Muscle of leg (tissue), 11 donors: Measurements from ENCODE around the gene ADGB. TPM values are rescaled to one million over a fixed set of nuclear protein-coding genes. Genes with fewer than 3 reads are reported as not detected.
A peak's percentile ranks its signal among the peaks of the same experiment; 100 is the strongest.
"Not testable (repeated sequence)": the region's sequence is repeated elsewhere in the genome, so short reads cannot be mapped to it uniquely, and the experiment has no call there.

Experiments used
- DNase-seq: peaks from one replicate; pipeline ENCODE4 v3.0.0; 2013
- H3K27ac ChIP-seq: one replicate; pipeline ENCODE4 v1.5.1; 2013; ENCODE audit warnings: mild to moderate bottlenecking, low read length, control low read depth
- H3K27me3 ChIP-seq: one replicate; pipeline ENCODE4 v1.6.1; 2013; ENCODE audit warnings: low read length; ENCODE audit not compliant: control insufficient read depth, insufficient read depth
- H3K36me3 ChIP-seq: one replicate; pipeline ENCODE4 v1.6.1; 2013; ENCODE audit warnings: low read length; ENCODE audit not compliant: control insufficient read depth, insufficient read depth
- H3K4me1 ChIP-seq: one replicate; pipeline ENCODE4 v1.6.1; 2013; ENCODE audit warnings: low read length; ENCODE audit not compliant: control insufficient read depth, insufficient read depth
- H3K4me3 ChIP-seq: one replicate; pipeline ENCODE4 v1.5.1; 2013; ENCODE audit warnings: low read length, control low read depth
- H3K9me3 ChIP-seq: replicated peaks from 2 replicates; pipeline ENCODE4 v1.6.1; 2013; ENCODE audit warnings: low read depth, low read length; ENCODE audit not compliant: control insufficient read depth
- WGBS: methylation state at CpG from one replicate; pipeline ENCODE4 v1.1.5; 2013; ENCODE audit warnings: missing lambda C conversion rate; ENCODE audit not compliant: insufficient coverage; 5-methylcytosine and 5-hydroxymethylcytosine counted together
- polyA plus RNA-seq, 8 donors: library from polyadenylated mRNA; unstranded; fragments of 120-200 nt; gene quantifications; one replicate each; pipeline versions ENCODE4 v1.2.1 to v1.2.3, GENCODE V29; 2013; ENCODE audit warnings: inconsistent platforms in 1 of 8, low replicate concordance in 1 of 8; ENCODE audit not compliant: insufficient read length in 8 of 8, insufficient read depth in 1 of 8
- total RNA-seq: library from RNA; stranded (reverse); fragments of 120-200 nt; gene quantifications from one replicate; pipeline ENCODE4 v1.2.4, GENCODE V29; 2013

ADGB gene
- total and polyA plus RNA-seq, 9 donors: 0.04 to 0.45 (median 0.04) TPM; not detected in 5

DNA sequence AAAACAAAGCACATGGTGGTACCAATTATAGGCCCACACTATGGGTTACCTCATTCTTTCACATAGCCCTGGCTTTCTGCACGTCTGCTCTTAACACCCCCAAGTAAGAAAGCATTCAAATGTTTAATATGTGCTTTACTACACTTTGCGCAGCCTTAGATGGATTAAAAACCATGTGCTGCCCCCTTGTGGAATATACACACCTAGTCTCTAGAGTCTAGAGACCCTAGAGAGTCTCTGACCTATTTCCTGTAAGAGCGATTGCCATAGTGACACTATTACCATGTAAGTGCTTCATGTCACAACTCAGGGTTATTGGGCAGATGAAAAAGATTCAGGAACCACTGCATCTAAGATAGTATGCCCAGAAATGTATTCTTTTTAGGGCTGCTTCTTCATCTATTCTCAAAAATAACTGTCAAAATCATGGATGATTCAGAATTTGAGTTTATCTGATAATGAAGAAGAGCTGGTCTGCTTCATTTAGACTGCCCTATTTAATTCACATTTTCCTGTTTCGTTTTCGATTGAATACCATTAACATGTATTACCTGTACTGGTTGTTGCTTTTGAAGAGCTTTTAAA lies 186.3 kb downstream of the ADGB start:
- Histone ChIP-seq H3K27ac (no peak overlapping the region), H3K36me3 (no peaks in the 10 kb centered on the region), H3K27me3 (no peaks in the 10 kb centered on the region), H3K9me3 (no peaks in the 10 kb centered on the region), H3K4me3 (no peak overlapping the region), H3K4me1 (no peaks in the 10 kb centered on the region)
- WGBS: 43% methylated on average over 1 of the region's 5 CpGs
- DNase-seq: peak; percentile 10

GRCh38 chr6:146787876-146788508 lies 189.2 kb downstream of the ADGB start:
- Histone ChIP-seq H3K4me1 (no peaks in the 10 kb centered on the region), H3K27me3 (no peaks in the 10 kb centered on the region), H3K27ac (no peak overlapping the region), H3K36me3 (no peaks in the 10 kb centered on the region), H3K9me3 (peaks cover 9% of the 10 kb centered on the region), H3K4me3 (no peak overlapping the region)
- DNase-seq: peak; percentile 6
- 15% methylated on average over 4 of the region's 5 CpGs for WGBS

DNA sequence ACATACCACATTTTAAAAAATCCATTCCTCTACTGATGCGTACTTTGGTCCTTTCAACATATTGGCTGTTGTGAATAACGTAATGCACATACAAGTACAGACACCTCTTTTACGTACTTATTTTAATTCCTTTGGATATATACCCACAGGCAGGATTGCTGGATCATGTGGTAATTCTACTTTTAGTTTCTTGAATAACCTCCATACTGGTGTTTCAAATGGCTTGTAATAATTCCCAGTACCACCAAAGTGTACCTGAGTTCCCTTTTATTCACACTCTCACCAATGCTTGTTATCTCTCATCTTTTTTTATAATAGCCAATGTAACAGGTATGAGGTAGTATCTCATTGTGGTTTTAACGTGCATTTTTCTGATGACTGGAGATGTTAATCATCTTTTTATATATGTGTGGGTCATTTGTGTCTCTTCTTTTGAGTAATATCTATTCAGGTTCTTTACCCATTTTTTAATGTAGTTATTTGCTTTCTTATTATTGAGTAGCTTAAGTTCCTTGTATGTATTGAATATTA lies 191.9 kb downstream of the ADGB start:
- Histone ChIP-seq H3K9me3 (peaks cover 13% of the 10 kb centered on the region), H3K27me3 (no peaks in the 10 kb centered on the region), H3K27ac (no peak overlapping the region), H3K4me3 (no peak overlapping the region), H3K36me3 (no peaks in the 10 kb centered on the region), H3K4me1 (no peaks in the 10 kb centered on the region)
- DNase-seq: no peak
- WGBS: no CpG with 5 or more reads among the region's 4 CpGs

DNA sequence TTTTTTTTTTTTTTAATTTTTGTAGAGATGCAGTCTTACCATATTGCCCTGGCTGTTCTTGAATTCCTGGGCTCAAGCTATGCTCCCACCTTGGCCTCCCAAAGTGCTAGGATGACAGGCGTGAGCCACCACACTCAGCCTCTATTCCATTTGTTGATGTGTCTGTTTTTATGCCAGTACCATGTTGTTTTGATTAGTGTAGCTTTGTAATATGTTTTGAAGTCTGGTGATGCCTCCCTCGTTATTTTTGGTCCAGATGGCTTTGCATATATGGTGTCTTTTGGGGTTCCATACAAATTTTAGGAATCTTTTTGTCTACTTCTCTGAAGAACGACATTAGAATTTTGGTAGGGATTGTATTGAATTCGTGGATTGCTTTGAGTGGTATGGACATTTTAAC lies 193.2 kb downstream of the ADGB start:
- WGBS: no CpG with 5 or more reads among the region's 4 CpGs
- Histone ChIP-seq H3K4me3 (no peak overlapping the region), H3K4me1 (no peaks in the 10 kb centered on the region), H3K9me3 (peaks cover 13% of the 10 kb centered on the region), H3K36me3 (no peaks in the 10 kb centered on the region), H3K27me3 (no peaks in the 10 kb centered on the region), H3K27ac (no peak overlapping the region)
- DNase-seq: no peak

GRCh38 chr6:146793218-146793617 lies 194.4 kb downstream of the ADGB start:
- WGBS: 80% methylated on average over 1 of the region's 2 CpGs
- H3K9me3 ChIP-seq: peaks cover 13% of the 10 kb centered on the region
- not testable (repeated sequence) for DNase-seq, H3K27ac ChIP-seq, H3K4me1 ChIP-seq, H3K27me3 ChIP-seq, H3K4me3 ChIP-seq, H3K36me3 ChIP-seq

- no peak for DNase-seq
- Histone ChIP-seq H3K27me3 (no peaks in the 10 kb centered on the region), H3K4me3 (no peak overlapping the region), H3K4me1 (no peaks in the 10 kb centered on the region), H3K27ac (no peak overlapping the region), H3K9me3 (peaks cover 13% of the 10 kb centered on the region), H3K36me3 (no peaks in the 10 kb centered on the region)
- no CpG with 5 or more reads among the region's 1 CpG for WGBS
Observed at GRCh38 chr6:146795479-146796133, 196.8 kb downstream of the ADGB start.

GRCh38 chr6:146803167-146803566 lies 204.4 kb downstream of the ADGB start:
- not testable (repeated sequence) for H3K4me1 ChIP-seq, H3K4me3 ChIP-seq, H3K27ac ChIP-seq, H3K27me3 ChIP-seq, H3K36me3 ChIP-seq, H3K9me3 ChIP-seq, DNase-seq
- WGBS: no CpG with 5 or more reads among the region's 3 CpGs

- peak; percentile 2 for DNase-seq
- 64% methylated on average over 20 of the region's 22 CpGs for whole genome bisulfite sequencing
- H3K27me3 ChIP-seq: no peaks in the 10 kb centered on the region
- no peaks in the 10 kb centered on the region for H3K4me1 ChIP-seq
- H3K36me3 ChIP-seq: no peaks in the 10 kb centered on the region
- H3K27ac ChIP-seq: no peak overlapping the region
- no peaks in the 10 kb centered on the region for H3K9me3 ChIP-seq
- H3K4me3 ChIP-seq: no peak overlapping the region
Observed at GRCh38 chr6:146803601-146804000, 204.8 kb downstream of the ADGB start.

- Histone ChIP-seq H3K4me1 (no peaks in the 10 kb centered on the region), H3K27ac (no peak overlapping the region), H3K27me3 (no peaks in the 10 kb centered on the region), H3K4me3 (no peak overlapping the region), H3K36me3 (no peaks in the 10 kb centered on the region), H3K9me3 (no peaks in the 10 kb centered on the region)
- DNase-seq: no peak
- WGBS: no CpG with 5 or more reads among the region's 2 CpGs
Observed at GRCh38 chr6:146805546-146806325, 207.0 kb downstream of the ADGB start.

DNA sequence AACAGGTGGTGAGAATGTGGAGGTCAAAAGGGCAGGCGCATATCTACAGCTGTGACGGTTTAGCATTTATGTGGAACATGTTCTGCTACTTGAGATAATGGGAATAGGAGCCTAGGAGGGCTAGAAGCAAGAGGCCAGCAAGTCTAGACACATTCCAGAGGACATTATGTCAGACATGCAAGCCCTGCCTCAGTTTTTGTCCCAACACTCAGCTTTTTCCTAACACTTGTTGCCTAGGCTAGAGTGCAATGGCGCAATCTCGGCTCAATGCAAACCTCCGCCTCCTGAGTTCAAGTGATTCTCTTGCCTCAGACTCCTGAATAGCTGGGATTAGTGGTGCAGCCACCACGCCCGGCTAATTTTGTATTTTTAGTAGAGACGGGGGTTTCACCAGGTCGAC lies 210.2 kb downstream of the ADGB start:
- not testable (repeated sequence) for H3K4me3 ChIP-seq, DNase-seq, H3K4me1 ChIP-seq, H3K9me3 ChIP-seq, H3K27ac ChIP-seq, H3K27me3 ChIP-seq, H3K36me3 ChIP-seq
- WGBS: 86% methylated on average over 9 of the region's 9 CpGs
